GM18520 (cell line): ENCODE results near the gene CDC20.
"Not testable (repeated sequence)": the region's sequence is repeated elsewhere in the genome, so short reads cannot be mapped to it uniquely, and the experiment has no call there.

ENCODE experiments used
- ATAC-seq: cut with Tn5 transposase; IDR thresholded peaks from one replicate; pipeline ENCODE4 v1.9.1; 2021; ENCODE audit not compliant: unreplicated experiment

CDC20 gene

DNA sequence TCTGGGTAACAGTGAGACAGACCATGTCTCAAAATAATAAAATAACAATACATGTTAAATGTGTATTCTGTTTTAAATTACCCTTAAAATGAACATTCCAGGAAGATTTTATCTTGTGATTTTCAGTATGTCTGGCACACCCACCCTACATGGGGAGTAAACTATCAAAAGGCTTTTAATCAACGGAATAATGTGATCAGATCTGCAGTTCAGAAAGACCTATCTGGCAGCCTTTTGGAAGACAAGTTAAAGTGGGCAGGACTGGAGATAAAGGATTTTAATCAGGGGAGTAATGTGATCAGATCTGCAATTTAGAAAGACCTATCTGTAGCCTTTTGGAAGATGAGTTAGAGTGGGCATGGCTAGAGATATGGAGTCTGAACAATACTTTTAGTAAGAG lies 20.7 kb downstream of the CDC20 start:
- no peak for ATAC-seq

GRCh38 chr1:43381612-43382011 lies 22.8 kb downstream of the CDC20 start:
- no peak for ATAC-seq

- ATAC-seq, result no peak
These were observed 23.4 kb downstream of the CDC20 start for GRCh38 chr1:43382027-43382779.

DNA sequence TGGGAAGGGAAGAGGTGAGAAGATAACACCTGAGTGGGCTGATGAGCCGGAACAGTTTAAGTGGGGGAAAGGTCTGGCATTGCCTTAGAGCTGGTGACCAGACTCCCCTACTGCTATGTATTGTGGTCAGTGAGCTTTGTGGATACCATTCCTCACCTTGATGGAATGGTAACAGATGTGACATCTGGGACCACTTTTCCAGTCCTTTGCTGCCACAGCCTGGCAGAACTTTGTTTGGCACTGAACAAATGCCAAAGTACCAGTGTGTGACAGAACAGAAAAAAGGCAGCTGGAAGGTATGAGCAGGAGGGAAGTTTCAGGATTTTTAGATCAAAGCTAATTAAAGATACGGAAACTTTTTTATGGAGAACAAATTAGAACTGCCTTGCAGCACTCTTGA lies 24.7 kb downstream of the CDC20 start:
- ATAC-seq, result no peak

GRCh38 chr1:43386676-43387075 lies 27.9 kb downstream of the CDC20 start:
- ATAC-seq, result no peak

- ATAC-seq, result no peak
These were observed 29.3 kb downstream of the CDC20 start for GRCh38 chr1:43387976-43388599.

DNA sequence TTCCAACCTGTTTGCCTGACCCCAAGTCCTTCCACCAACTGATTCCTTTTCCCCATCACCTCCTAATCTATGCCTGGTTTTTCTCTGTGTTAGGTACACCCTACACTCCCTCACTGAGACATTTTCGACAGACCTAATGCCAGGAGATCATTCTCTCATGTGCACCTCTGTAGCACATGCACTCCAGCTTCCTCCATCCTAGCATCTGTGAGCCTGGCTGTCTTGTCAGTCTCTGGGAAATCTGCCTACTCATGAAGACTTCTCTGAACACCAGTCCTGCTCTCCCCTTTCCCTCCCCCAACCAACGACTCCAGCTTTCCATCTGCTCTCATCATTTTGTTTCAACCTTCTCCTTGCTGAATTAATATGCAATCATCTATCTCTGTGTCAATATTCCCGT lies 29.8 kb downstream of the CDC20 start:
- no peak for ATAC-seq

- ATAC-seq, result peak; percentile 78
These were observed 30.8 kb downstream of the CDC20 start, which contains the start of the genes MED8 and SZT2 for GRCh38 chr1:43389326-43390313. Gene MED8 (minus strand): TSS chr1:43389800. CDS start chr1:43389764, 36 bp downstream. Gene SZT2 (plus strand): TSS chr1:43389899. CDS start chr1:43389969, 70 bp downstream.

GRCh38 chr1:43392702-43393101 lies 33.9 kb downstream of the CDC20 start:
- ATAC-seq, result no peak

DNA sequence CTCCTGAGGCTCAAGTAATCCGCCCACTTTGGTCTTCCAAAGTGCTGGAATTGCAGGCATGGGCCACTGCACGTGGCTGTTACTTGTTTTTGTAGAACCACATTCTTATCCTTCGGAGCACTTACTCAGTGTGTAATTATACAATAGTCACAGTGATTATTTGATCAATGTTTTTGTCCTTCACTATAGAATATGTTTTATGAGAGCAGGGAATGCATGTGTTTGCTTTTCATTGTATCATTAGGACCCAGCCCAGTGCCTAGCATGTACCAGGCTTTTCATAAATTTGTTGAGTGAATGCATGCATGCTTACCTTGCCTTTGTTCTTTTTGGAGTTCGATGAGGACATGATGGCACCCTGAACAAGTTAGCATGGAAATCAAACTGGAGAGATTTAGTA lies 36.7 kb downstream of the CDC20 start:
- no peak for ATAC-seq

GRCh38 chr1:43396059-43396458 lies 37.3 kb downstream of the CDC20 start:
- ATAC-seq, result no peak

GRCh38 chr1:43398227-43398626 lies 39.4 kb downstream of the CDC20 start:
- ATAC-seq, result no peak

DNA sequence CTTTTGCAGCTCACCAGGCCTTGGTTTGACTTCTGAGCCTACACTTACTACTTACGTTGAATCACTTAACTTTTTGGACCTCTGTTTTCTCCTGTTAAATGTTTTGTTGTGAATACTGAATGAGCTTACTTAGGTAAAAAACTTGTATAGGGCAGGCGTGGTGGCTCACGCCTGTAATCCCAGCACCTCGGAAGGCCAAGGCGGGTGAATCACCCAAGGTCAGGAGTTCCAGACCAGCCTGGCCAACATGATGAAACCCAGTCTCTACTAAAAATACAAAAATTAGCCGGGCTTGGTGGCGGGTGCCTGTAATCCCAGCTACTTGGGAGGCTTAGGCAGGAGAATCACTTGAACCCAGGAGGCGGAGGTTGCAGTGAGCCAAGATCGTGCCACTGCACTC lies 41.7 kb downstream of the CDC20 start:
- ATAC-seq, result not testable (repeated sequence)

DNA sequence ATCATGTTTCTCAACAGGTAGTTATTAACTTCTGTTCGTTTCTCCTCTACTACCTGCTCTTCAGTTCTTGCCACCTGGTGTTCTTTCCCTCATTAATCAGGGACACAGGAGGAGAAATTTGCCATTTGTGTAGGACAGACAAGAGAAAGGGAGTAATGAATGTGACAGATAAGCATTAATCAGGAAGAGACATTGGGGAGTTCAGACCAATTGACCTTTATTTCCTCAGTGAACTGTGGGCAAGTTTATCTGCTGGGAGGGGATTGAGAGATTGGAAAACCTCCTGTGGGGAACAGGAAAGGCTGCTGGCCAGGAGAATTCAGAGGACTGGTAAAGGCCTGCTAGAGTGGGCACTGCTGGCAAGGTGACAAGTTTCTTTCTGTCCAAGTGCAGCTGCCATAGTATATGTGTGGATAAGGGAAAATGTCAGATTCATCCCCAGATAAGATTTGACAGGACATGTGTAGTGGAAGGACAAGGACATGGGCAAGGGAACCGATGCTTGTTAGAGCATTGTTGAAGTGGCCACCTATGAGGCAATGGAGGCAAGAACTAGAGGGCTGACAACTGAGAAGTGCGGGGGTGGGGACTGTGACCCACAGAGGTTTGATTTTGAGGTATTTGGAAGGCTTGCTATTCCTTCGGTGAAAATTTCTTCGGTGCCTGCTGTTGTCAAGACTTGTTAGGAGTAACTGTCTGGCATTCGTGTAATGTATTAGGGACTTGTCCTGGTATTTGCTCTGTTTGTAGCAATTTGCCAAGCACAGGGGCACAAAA lies 43.5 kb downstream of the CDC20 start:
- no peak for ATAC-seq

DNA sequence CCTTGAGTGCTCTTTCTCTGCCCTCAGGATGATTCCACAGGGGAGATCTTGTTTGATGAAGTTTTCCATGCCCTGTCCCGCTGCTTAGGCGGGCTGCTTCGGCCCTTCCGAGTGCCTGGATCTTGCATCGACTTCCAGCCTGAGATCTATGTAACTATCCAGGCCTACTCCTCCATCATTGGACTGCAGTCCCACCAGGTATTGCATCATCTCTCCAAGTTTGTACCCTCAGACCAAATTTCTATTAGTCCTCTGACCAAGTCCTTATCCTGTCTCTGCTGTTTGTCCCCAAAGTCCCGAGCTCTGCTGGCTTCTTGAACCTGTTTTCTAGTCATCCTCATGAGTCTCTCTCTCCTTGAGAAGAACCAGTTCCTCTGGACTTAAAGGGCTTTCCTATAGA lies 45.6 kb downstream of the CDC20 start:
- no peak for ATAC-seq

DNA sequence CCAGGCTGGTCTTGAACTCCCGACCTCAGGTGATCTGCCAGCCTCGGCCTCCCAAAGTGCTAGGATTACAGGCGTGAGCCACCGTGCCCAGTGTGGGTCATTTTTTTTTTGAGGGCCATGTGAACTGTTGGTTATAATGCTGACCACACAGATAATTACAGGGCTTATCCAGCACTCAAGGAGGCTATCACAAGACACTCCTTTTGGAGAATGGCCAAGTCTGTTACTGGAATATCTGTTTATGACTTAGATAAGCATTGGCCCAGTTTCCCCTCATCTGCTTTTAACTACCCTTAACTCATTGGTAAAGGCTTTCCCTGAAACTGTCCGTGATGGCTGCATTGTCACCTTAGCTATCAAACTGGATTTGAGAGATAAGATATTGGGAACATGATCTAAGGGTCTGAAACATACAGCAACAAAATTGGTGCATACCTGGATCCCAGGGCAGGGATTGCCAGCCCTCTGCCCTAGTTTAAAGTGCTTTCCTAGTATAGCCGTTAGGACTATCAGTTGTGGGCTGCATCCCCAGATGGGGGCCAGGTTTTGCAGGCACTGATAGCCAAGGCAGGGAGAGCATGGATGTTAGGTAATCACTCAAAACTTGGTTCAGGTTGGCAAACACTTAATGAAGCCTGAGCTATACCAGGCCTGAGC lies 46.6 kb downstream of the CDC20 start:
- no peak for ATAC-seq

DNA sequence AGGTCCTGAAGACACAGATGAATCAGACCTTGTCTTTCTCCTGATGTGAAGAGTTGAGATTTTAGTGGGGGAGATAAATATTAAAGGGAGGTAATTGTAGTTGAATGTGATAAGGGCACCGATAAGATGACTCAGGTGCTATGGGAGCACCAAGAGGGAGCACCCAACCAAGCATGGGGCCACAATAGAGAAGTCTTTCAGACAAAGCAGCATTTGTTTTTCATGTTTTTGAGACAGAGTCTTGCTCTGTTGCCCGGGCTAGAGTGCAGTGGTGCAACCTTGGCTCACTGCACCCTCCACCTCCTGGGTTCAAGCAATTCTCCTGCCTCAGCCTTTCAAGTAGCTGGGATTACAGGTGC lies 47.1 kb downstream of the CDC20 start:
- ATAC-seq, result no peak

DNA sequence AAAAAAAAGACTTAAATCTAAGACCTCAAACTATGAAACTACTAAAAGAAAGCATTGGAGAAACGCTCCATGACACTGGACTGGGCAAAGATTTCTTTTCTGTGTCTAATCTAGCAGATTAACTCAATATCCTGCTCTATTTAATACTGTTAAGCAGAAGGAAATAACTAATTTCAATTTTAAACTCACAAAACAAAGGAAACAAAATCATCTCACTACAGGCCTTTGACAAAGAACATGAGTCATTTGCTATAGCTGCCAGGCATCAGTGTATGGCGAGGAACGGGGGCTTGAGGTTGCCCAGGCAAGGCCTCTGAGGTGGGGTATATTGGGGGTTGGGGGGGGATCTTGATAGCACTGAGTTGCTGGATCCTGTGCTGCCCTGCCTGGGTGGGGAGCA lies 51.8 kb downstream of the CDC20 start:
- no peak for ATAC-seq
